ENCODE data around the gene FEZF1. TPM values are rescaled to one million over a fixed set of nuclear protein-coding genes. Genes with fewer than 3 reads are reported as not detected.
"Not testable (repeated sequence)": the region's sequence is repeated elsewhere in the genome, so short reads cannot be mapped to it uniquely, and the experiment has no call there.

The FEZF1 gene
- total RNA-seq, 1 experiment from 2014 or later = not detected

DNA sequence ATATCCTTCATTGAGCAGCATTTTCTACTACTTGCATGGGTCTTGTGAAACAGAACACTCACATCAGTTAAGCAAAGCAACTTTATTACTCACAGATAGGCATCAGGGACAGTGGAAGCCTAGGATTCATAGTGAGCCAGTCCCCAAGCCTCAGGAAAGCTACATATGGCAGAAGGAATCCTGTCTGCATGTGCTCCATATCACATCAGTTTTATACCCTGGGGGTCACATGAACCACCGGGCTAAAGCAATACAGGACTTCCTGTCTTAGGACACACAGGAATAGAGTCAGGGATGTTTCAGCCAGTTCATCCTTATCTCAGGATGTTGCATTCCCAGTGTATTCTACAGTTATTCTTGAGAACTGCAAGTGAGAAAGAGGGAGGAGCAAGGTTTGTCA is 15.1 kb downstream of the FEZF1 start:
- Mint-ChIP-seq H3K9me3 (ENCODE audit: low read depth, unreplicated experiment) (peaks cover 7% of the 10 kb centered on the region), H3K4me1 (ENCODE audit: low read depth, unreplicated experiment) (no peaks in the 10 kb centered on the region), H3K27me3 (ENCODE audit: unreplicated experiment) (peaks cover 26% of the 10 kb centered on the region), H3K27ac (ENCODE audit: unreplicated experiment) (no peak overlapping the region), H3K4me3 (ENCODE audit: low read depth, unreplicated experiment) (no peak overlapping the region), H3K36me3 (ENCODE audit: insufficient read depth, unreplicated experiment) (peaks cover 6% of the 10 kb centered on the region)
- intact Hi-C loops (cut with micrococcal nuclease; ENCODE audit: unreplicated experiment) = no loop called here
- DNase-seq = no peak
- CTCF ChIA-PET = no interaction called here
- BruUV-seq (replicated peaks) = no TSS peak
- no peak for TF ChIP-seq CTCF (IDR thresholded peaks at IDR 0.05; ENCODE audit: unreplicated experiment)

DNA sequence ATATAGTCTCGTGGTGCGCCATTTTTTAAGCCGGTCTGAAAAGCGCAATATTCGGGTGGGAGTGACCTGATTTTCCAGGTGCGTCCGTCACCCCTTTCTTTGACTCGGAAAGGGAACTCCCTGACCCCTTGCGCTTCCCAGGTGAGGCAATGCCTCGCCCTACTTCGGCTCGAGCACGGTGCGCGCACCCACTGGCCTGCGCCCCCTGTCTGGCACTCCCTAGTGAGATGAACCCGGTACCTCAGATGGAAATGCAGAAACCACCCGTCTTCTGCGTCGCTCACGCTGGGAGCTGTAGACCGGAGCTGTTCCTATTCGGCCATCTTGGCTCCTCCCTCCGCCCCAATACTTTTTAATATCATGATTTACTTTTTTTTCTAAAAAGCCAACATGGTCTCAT is 19.9 kb downstream of the FEZF1 start:
- H3K4me1 Mint-ChIP-seq (ENCODE audit: low read depth, unreplicated experiment); BruUV-seq (replicated peaks); intact Hi-C loops (cut with micrococcal nuclease; ENCODE audit: unreplicated experiment); H3K36me3 Mint-ChIP-seq (ENCODE audit: insufficient read depth, unreplicated experiment); H3K9me3 Mint-ChIP-seq (ENCODE audit: low read depth, unreplicated experiment): not testable (repeated sequence)
- H3K4me3 Mint-ChIP-seq (ENCODE audit: low read depth, unreplicated experiment) = peak overlapping the region; percentile 74
- DNase-seq = peak; percentile 23
- H3K27ac Mint-ChIP-seq (ENCODE audit: unreplicated experiment) = peak overlapping the region; percentile 54
- CTCF ChIA-PET = interaction anchor here (0.7 kb wide), 2 partner anchors 14 to 67 kb away, joined by 3 read pairs; no protein-coding TSS in a partner anchor
- peaks cover 26% of the 10 kb centered on the region for H3K27me3 Mint-ChIP-seq (ENCODE audit: unreplicated experiment)

DNA sequence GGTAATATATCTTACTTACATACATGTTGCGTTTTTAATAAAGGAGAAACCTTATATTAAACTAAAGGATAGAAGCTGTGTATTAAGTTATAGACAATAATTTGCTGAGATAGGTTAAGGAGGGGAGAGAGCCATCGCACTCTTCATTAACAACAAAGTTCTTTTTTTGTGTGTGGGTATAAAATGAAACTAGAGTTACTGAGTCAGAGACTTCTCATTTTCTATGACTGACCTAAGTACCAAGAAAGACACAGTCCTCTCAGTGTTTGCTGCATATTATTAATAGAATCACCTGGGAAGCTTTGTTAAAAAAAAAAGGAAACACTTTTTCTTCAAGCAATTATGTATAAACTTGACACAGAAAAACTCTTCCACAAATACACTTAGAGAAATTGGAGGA is 31.4 kb downstream of the FEZF1 start:
- Mint-ChIP-seq H3K4me3 (ENCODE audit: low read depth, unreplicated experiment) (no peak overlapping the region), H3K27me3 (ENCODE audit: unreplicated experiment) (no peaks in the 10 kb centered on the region), H3K9me3 (ENCODE audit: low read depth, unreplicated experiment) (peaks cover 5% of the 10 kb centered on the region), H3K36me3 (ENCODE audit: insufficient read depth, unreplicated experiment) (no peaks in the 10 kb centered on the region), H3K27ac (ENCODE audit: unreplicated experiment) (no peak overlapping the region), H3K4me1 (ENCODE audit: low read depth, unreplicated experiment) (no peaks in the 10 kb centered on the region)
- no peak for TF ChIP-seq CTCF (IDR thresholded peaks at IDR 0.05; ENCODE audit: unreplicated experiment)
- intact Hi-C loops (cut with micrococcal nuclease; ENCODE audit: unreplicated experiment) = no loop called here
- CTCF ChIA-PET = no interaction called here
- BruUV-seq (replicated peaks) = no TSS peak
- DNase-seq = no peak

- no peaks in the 10 kb centered on the region for H3K36me3 Mint-ChIP-seq (ENCODE audit: insufficient read depth, unreplicated experiment)
- CTCF ChIA-PET = no interaction called here
- no peaks in the 10 kb centered on the region for H3K9me3 Mint-ChIP-seq (ENCODE audit: low read depth, unreplicated experiment)
- H3K4me1 Mint-ChIP-seq (ENCODE audit: low read depth, unreplicated experiment) = no peaks in the 10 kb centered on the region
- intact Hi-C loops (cut with micrococcal nuclease; ENCODE audit: unreplicated experiment) = no loop called here
- BruUV-seq (replicated peaks) = no TSS peak
- no peak overlapping the region for H3K4me3 Mint-ChIP-seq (ENCODE audit: low read depth, unreplicated experiment)
- no peaks in the 10 kb centered on the region for H3K27me3 Mint-ChIP-seq (ENCODE audit: unreplicated experiment)
- no peak overlapping the region for H3K27ac Mint-ChIP-seq (ENCODE audit: unreplicated experiment)
- DNase-seq = no peak
- no peak for TF ChIP-seq CTCF (IDR thresholded peaks at IDR 0.05; ENCODE audit: unreplicated experiment)
Observed at GRCh38 chr7:122269241-122269640, 35.3 kb downstream of the FEZF1 start.

- Mint-ChIP-seq H3K4me1 (ENCODE audit: low read depth, unreplicated experiment) (no peaks in the 10 kb centered on the region), H3K27me3 (ENCODE audit: unreplicated experiment) (no peaks in the 10 kb centered on the region), H3K36me3 (ENCODE audit: insufficient read depth, unreplicated experiment) (no peaks in the 10 kb centered on the region), H3K27ac (ENCODE audit: unreplicated experiment) (no peak overlapping the region), H3K9me3 (ENCODE audit: low read depth, unreplicated experiment) (no peaks in the 10 kb centered on the region), H3K4me3 (ENCODE audit: low read depth, unreplicated experiment) (no peak overlapping the region)
- CTCF ChIA-PET = interaction anchor here (0.7 kb wide), 1 partner anchor 27 kb away, joined by 3 read pairs; no protein-coding TSS in a partner anchor
- no peak for TF ChIP-seq CTCF (IDR thresholded peaks at IDR 0.05; ENCODE audit: unreplicated experiment)
- intact Hi-C loops (cut with micrococcal nuclease; ENCODE audit: unreplicated experiment) = no loop called here
- DNase-seq = no peak
- BruUV-seq (replicated peaks) = no TSS peak
Observed at GRCh38 chr7:122268101-122268500, 36.4 kb downstream of the FEZF1 start.

All from Calu3 (cell line).